Nephron progenitor cell (in vitro differentiated cells): Measurements from ENCODE around the gene CTXND1.

Source experiments
- DNase-seq: peaks from one replicate; pipeline ENCODE4 v3.0.0; 2021
- H3K27ac Mint-ChIP-seq: 2 replicates; pipeline ENCODE4 v1.8.0; 2021; ENCODE audit warnings: mild to moderate bottlenecking, moderate library complexity, mixed read lengths
- H3K27me3 Mint-ChIP-seq: 2 replicates; pipeline ENCODE4 v1.8.0; 2021; ENCODE audit warnings: mild to moderate bottlenecking, low read depth, mixed read lengths; ENCODE audit not compliant: poor library complexity
- H3K36me3 Mint-ChIP-seq: 2 replicates; pipeline ENCODE4 v1.8.0; 2021; ENCODE audit warnings: low read depth, mixed read lengths
- H3K4me1 Mint-ChIP-seq: 2 replicates; pipeline ENCODE4 v1.8.0; 2021; ENCODE audit warnings: mixed read lengths
- H3K4me3 Mint-ChIP-seq: 2 replicates; pipeline ENCODE4 v1.8.0; 2021; ENCODE audit warnings: mild to moderate bottlenecking, moderate library complexity, mixed read lengths
- H3K9me3 Mint-ChIP-seq: 2 replicates; pipeline ENCODE4 v1.8.0; 2021; ENCODE audit warnings: mild to moderate bottlenecking, moderate library complexity, mixed read lengths
- TF ChIP-seq, protein P1 (sequence below): fragments of 200-600 bp; sonication (generic); IDR thresholded peaks from 2 replicates; pipeline ENCODE4 v1.5.0; 2021; ENCODE audit warnings: antibody characterized with exemption

The CTXND1 gene

DNA sequence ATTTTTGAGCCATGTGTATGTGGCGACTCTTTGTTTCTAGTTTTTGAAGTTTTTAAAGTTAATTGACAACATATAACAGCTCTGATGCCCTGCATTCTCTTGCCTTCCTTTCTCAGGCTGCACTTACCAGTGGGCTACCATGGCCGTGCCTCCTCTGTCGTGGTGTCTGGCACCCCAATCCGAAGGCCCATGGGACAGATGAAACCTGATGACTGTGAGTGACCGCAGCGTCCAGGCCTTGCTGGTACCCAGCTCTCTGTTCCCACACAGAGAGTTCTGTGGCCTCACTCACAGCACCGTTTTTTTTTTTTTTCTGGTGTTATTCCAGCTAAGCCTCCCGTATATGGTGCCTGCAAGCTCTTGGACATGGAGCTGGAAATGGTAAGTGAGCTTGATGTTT, 84.1 kb downstream of the CTXND1 start:
- Mint-ChIP-seq H3K4me1 (peaks cover 17% of the 10 kb centered on the region), H3K4me3 (no peak overlapping the region)
- DNase-seq = no peak

DNA sequence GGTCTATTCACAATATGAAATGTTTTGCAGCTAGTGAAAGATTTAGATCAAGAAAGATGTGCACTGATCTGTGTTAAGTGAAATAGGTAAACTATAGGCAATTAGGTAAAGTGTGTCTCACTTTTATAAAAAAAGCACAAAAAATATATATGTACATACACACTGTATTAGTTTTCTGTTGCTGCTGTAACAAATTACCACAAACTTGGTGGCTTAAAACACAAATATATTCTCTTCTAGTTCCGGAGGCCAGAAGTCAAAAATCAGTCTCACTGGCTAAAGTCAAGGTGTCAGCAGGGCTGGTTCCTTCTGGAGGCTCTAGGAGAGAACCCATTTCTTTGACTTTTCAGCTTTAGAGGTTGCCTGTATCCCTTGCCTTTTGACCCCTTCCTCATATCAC, 88.1 kb downstream of the CTXND1 start:
- Mint-ChIP-seq H3K4me1 (peaks cover 26% of the 10 kb centered on the region), H3K4me3 (no peak overlapping the region), H3K36me3 (peaks cover 78% of the 10 kb centered on the region), H3K27ac (no peak overlapping the region), H3K9me3 (no peaks in the 10 kb centered on the region), H3K27me3 (peaks cover 11% of the 10 kb centered on the region)
- no peak for DNase-seq
- TF ChIP-seq, protein P1, sequence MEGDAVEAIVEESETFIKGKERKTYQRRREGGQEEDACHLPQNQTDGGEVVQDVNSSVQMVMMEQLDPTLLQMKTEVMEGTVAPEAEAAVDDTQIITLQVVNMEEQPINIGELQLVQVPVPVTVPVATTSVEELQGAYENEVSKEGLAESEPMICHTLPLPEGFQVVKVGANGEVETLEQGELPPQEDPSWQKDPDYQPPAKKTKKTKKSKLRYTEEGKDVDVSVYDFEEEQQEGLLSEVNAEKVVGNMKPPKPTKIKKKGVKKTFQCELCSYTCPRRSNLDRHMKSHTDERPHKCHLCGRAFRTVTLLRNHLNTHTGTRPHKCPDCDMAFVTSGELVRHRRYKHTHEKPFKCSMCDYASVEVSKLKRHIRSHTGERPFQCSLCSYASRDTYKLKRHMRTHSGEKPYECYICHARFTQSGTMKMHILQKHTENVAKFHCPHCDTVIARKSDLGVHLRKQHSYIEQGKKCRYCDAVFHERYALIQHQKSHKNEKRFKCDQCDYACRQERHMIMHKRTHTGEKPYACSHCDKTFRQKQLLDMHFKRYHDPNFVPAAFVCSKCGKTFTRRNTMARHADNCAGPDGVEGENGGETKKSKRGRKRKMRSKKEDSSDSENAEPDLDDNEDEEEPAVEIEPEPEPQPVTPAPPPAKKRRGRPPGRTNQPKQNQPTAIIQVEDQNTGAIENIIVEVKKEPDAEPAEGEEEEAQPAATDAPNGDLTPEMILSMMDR = no peak

More for the DNA sequence above, 84.1 kb downstream of the CTXND1 start:
- TF ChIP-seq, protein P1 = no peak
- no peaks in the 10 kb centered on the region for H3K9me3 Mint-ChIP-seq
- H3K36me3 Mint-ChIP-seq = peaks cover 76% of the 10 kb centered on the region
- H3K27ac Mint-ChIP-seq = no peak overlapping the region
- peaks cover 8% of the 10 kb centered on the region for H3K27me3 Mint-ChIP-seq

GRCh38 chr15:80163217-80163616, 88.8 kb downstream of the CTXND1 start:
- TF ChIP-seq, protein P1 = no peak
- H3K9me3 Mint-ChIP-seq = no peaks in the 10 kb centered on the region

DNA sequence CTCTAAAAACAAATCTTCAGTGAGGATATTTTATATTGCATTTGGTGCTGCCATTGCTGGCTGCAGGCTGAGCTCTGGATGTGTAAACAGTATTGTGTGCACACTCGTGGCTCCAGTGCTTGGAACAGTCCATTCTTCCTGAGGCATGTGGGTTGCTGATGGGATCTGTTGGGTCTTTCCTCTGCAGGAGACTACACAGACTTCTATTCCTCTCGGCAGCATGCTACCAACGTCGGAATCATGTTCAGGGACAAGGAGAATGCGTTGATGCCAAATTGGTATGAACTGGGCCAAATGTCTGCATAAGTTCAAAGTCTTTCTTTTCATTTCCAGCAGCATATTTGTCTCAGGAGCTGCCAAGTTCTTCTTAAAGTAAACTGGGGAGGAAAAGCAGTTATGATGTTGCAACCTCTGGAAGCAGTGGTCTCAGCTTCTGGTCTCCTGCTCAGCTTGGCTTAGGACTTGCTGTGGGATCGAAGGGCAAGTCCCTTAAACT, 89.9 kb downstream of the CTXND1 start:
- TF ChIP-seq, protein P1 = no peak
- no peak for DNase-seq
- H3K9me3 Mint-ChIP-seq = no peaks in the 10 kb centered on the region
- H3K4me1 Mint-ChIP-seq = peaks cover 33% of the 10 kb centered on the region
- H3K27me3 Mint-ChIP-seq = peaks cover 10% of the 10 kb centered on the region
- peaks cover 70% of the 10 kb centered on the region for H3K36me3 Mint-ChIP-seq
- H3K4me3 Mint-ChIP-seq = no peak overlapping the region
- H3K27ac Mint-ChIP-seq = no peak overlapping the region

More at GRCh38 chr15:80163217-80163616, 88.8 kb downstream of the CTXND1 start:
- Mint-ChIP-seq H3K27me3 (peaks cover 11% of the 10 kb centered on the region), H3K4me1 (peaks cover 29% of the 10 kb centered on the region), H3K4me3 (no peak overlapping the region), H3K36me3 (peaks cover 75% of the 10 kb centered on the region), H3K27ac (no peak overlapping the region)
- DNase-seq = no peak

GRCh38 chr15:80161468-80162016, 90.5 kb downstream of the CTXND1 start:
- H3K27ac Mint-ChIP-seq = peak overlapping the region; percentile 53
- DNase-seq = no peak
- H3K36me3 Mint-ChIP-seq = peaks cover 64% of the 10 kb centered on the region
- peaks cover 9% of the 10 kb centered on the region for H3K27me3 Mint-ChIP-seq
- no peaks in the 10 kb centered on the region for H3K9me3 Mint-ChIP-seq
- TF ChIP-seq, protein P1 = no peak
- H3K4me3 Mint-ChIP-seq = no peak overlapping the region
- H3K4me1 Mint-ChIP-seq = peaks cover 34% of the 10 kb centered on the region

- Mint-ChIP-seq H3K9me3 (no peaks in the 10 kb centered on the region), H3K4me3 (no peak overlapping the region), H3K36me3 (peaks cover 60% of the 10 kb centered on the region), H3K4me1 (peaks cover 42% of the 10 kb centered on the region), H3K27ac (peak overlapping the region; percentile 59), H3K27me3 (peaks cover 11% of the 10 kb centered on the region)
- TF ChIP-seq, protein P1 = no peak
- no peak for DNase-seq
These were observed 91.3 kb downstream of the CTXND1 start for GRCh38 chr15:80160570-80161156.
